Fibroblast of pulmonary artery (primary cell): Measurements from ENCODE around the gene SLC22A12.

Source experiments
- DNase-seq: peaks from one replicate; pipeline ENCODE4 v3.0.0-alpha.2; 2010; ENCODE audit warnings: low read depth
- H3K4me3 ChIP-seq: replicated peaks from 2 replicates; pipeline ENCODE4 v1.5.1; 2011; ENCODE audit warnings: low read depth, mild to moderate bottlenecking, control low read depth, low read length, moderate library complexity
- TF ChIP-seq, protein P1 (sequence below): IDR thresholded peaks from 2 replicates; pipeline ENCODE4 v1.5.1; 2011; ENCODE audit warnings: mild to moderate bottlenecking, control low read depth, low read length, inconsistent platforms; ENCODE audit errors: missing control alignments

Gene SLC22A12

DNA sequence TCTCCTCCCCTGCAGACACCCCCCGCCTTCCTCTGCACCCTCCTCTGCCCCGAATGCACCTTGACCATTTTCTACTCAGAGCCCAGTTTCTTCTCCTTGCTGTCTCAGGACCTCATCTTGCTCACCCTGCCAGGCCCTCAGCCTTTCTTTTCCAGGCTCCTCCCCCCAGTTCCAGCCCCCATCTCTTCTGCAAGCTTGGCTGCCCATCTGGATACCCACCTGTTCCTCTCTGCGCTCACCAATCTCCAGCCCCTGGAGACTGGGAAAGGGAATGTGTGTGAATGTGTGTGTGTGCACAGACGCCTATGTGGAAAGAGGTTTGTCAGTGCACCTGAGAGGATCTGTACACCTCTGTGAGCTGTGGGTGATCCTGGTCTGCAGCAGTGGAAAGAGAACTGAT lies 36.4 kb downstream of the SLC22A12 start:
- DNase-seq = no peak
- no peak overlapping the region for H3K4me3 ChIP-seq
- TF ChIP-seq, protein P1, sequence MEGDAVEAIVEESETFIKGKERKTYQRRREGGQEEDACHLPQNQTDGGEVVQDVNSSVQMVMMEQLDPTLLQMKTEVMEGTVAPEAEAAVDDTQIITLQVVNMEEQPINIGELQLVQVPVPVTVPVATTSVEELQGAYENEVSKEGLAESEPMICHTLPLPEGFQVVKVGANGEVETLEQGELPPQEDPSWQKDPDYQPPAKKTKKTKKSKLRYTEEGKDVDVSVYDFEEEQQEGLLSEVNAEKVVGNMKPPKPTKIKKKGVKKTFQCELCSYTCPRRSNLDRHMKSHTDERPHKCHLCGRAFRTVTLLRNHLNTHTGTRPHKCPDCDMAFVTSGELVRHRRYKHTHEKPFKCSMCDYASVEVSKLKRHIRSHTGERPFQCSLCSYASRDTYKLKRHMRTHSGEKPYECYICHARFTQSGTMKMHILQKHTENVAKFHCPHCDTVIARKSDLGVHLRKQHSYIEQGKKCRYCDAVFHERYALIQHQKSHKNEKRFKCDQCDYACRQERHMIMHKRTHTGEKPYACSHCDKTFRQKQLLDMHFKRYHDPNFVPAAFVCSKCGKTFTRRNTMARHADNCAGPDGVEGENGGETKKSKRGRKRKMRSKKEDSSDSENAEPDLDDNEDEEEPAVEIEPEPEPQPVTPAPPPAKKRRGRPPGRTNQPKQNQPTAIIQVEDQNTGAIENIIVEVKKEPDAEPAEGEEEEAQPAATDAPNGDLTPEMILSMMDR = no peak

DNA sequence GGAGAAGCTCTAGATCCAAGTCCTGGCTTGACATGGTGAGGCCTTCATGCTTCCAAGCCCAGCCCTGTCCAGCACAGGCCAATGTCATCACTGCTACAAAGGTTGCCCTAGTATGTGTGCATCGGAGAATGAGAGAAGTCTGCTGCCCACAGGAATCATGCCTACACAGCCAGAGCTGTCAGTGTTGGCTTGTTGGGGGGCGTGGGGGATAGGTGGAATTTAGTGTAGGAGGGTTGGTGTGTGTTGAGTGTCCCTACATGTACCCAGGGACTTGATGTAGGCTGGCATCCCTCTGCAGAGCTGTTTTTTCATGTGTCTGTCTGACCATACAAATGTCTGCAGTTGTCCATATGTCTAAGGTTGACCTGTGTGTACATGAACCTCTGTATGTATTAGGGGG lies 37.6 kb downstream of the SLC22A12 start:
- TF ChIP-seq, protein P1 = no peak
- no peak overlapping the region for H3K4me3 ChIP-seq
- no peak for DNase-seq

DNA sequence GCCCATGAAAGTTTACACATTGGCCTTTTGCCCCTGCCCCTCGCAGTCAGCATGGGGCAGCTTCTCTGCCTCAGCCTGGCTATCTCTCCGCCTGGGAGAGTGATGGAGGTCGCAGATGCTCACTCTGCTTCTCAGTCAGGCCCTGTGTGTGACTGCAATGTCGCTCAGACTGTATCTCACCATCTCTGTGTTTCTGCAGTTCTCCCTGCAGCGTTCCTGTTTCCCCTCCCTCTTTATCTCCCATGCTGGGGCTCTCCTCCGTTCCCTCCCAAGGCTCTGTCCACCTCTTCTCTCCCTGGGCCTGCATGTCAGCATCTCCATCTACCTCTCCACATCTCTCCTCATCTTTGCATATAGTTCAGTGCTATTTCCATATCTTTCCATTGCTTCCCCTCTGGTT lies 38.1 kb downstream of the SLC22A12 start:
- H3K4me3 ChIP-seq = no peak overlapping the region
- TF ChIP-seq, protein P1 = no peak
- DNase-seq = no peak

DNA sequence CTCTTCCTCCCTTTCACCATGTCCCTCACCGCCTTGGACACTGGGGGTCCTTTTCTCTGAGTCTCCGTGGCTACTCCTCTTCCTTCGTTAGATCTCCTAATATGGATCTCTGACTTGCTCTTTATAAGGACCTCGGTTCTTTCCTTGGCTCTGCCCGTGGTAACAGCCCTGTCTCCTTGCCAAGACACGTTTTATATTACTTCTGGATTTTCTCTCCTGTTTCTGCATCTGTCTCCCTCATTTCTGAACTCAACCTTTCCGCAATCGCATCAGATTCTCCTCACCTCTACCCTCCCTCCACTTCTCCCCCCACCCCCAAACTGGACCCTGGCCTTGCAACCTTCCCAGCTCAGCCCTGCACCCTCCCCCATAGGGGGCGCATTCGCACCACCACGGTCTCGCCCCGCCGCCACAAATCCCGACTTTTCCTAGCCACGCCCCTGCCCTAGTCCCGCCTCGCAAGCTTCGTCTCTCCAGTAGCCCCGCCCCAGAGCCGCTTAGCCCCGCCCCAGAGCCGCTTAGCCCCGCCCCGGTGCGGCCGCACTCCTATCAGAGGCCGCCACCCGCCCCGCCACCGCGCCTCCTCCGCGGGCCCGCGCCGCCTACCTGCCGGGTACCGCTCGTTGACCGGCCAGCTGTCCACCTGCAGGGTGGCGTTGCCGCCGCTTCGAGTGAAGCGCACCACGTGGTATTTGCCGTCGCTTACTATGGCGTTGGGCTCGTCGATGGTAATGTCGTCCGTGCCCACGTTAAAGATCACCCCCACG lies 39.0 kb downstream of the SLC22A12 start:
- TF ChIP-seq, protein P1 = no peak

DNA sequence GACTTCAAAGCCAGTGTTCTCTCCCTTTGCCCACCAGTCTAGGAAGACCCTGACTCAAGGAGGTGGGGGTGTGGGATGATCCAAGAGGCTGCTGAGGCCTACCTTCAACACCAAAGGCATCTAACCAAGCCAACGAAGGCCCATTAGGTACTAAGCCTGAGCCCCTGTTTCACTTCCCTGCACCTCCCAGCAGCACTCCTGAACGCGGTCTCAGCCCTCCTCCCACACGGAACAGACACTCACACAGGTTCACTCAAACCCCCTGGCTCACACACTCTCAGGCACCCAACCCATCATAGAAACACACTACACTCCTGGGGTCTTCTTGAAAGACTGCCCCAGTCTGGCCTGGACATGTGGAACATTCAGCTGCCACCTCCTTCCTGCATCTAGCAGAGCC lies 40.7 kb downstream of the SLC22A12 start:
- TF ChIP-seq, protein P1 = no peak
- H3K4me3 ChIP-seq = no peak overlapping the region
- no peak for DNase-seq

More for the DNA sequence above, 39.0 kb downstream of the SLC22A12 start:
- no peak for DNase-seq
- no peak overlapping the region for H3K4me3 ChIP-seq

DNA sequence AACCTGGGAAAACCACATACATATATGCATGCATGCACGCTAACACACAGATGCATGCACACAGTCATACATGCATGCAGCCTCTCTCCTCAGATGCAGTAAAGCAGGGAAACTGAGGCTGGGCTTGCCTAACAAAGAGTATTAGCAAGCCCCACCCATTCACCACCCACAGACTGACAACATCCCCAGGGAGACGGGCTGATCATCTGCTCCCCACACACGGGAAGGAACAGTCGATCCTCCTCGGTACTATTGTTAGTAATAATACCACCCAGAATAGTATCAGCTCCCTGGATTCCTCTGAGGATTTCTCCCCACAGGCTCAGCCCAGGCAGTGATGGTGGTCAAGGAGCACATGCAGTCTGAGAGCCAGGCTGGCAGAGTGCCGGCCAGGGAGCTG lies 41.2 kb downstream of the SLC22A12 start:
- DNase-seq = no peak
- TF ChIP-seq, protein P1 = no peak
- H3K4me3 ChIP-seq = no peak overlapping the region

DNA sequence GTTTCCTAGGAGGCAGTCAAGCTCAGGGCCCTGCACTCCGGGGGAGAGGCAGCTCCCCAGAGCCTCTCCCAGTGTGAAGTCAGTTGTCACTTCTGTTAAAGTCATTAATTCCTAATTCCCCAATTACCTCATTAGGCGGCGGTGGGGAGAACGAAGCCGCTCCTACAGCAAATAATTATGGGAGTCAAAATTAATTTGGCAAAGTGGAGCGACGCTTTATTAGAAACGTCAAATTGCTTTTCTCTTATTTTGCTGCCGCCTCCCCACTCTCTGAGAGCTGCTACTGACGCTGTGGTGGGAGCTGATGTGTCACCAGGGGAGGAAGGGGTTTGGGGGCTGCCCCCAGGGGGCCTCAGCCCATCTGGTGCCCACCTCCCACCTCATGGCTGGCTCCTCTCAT lies 41.6 kb downstream of the SLC22A12 start:
- no peak for DNase-seq
- TF ChIP-seq, protein P1 = no peak
- H3K4me3 ChIP-seq = no peak overlapping the region
